ENCODE measurements around the gene CARD11. TPM values are rescaled to one million over a fixed set of nuclear protein-coding genes. Genes with fewer than 3 reads are reported as not detected.

The CARD11 gene
- total RNA-seq, 4 donors from 2014 or later: 0.24 to 0.38 (median 0.29) TPM; not detected in 1

DNA sequence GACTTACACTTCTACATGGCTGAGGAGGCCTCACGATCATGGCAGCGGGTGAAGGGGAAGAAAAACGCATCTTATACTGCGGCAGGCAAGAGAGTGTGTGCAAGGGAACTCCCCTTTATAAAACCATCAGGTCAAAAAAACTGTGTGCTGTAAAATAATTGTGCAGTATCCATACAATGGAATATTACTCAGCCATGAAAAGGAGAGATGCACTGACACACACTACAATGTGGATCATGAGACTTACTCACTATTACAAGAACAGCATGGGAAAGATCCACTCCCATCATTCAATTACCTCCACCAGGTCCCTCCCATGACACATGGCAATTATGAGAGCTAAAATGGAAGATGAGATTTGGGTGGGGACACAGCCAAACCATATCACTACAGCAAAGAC lies 27.2 kb upstream of the CARD11 start:
- TF ChIP-seq POLR2AphosphoS5 (IDR thresholded peaks at IDR 0.05) (no peak), EP300 (IDR thresholded peaks at IDR 0.05) (no peak), POLR2A (IDR thresholded peaks at IDR 0.05) (no peak)
- TF ChIP-seq, protein P1, sequence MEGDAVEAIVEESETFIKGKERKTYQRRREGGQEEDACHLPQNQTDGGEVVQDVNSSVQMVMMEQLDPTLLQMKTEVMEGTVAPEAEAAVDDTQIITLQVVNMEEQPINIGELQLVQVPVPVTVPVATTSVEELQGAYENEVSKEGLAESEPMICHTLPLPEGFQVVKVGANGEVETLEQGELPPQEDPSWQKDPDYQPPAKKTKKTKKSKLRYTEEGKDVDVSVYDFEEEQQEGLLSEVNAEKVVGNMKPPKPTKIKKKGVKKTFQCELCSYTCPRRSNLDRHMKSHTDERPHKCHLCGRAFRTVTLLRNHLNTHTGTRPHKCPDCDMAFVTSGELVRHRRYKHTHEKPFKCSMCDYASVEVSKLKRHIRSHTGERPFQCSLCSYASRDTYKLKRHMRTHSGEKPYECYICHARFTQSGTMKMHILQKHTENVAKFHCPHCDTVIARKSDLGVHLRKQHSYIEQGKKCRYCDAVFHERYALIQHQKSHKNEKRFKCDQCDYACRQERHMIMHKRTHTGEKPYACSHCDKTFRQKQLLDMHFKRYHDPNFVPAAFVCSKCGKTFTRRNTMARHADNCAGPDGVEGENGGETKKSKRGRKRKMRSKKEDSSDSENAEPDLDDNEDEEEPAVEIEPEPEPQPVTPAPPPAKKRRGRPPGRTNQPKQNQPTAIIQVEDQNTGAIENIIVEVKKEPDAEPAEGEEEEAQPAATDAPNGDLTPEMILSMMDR (IDR thresholded peaks at IDR 0.05): no peak
- H3K4me3 ChIP-seq: no peak overlapping the region
- no peak overlapping the region for H3K27ac ChIP-seq
- H3K36me3 ChIP-seq: no peaks in the 10 kb centered on the region
- peaks cover 2% of the 10 kb centered on the region for H3K27me3 ChIP-seq
- DNase-seq (ENCODE audit: low spot score in 2 of 2): no peak
- H3K9me3 ChIP-seq: peaks cover 3% of the 10 kb centered on the region
- 100% methylated on average over 3 of the region's 4 CpGs for WGBS
- H3K4me1 ChIP-seq: no peaks in the 10 kb centered on the region

DNA sequence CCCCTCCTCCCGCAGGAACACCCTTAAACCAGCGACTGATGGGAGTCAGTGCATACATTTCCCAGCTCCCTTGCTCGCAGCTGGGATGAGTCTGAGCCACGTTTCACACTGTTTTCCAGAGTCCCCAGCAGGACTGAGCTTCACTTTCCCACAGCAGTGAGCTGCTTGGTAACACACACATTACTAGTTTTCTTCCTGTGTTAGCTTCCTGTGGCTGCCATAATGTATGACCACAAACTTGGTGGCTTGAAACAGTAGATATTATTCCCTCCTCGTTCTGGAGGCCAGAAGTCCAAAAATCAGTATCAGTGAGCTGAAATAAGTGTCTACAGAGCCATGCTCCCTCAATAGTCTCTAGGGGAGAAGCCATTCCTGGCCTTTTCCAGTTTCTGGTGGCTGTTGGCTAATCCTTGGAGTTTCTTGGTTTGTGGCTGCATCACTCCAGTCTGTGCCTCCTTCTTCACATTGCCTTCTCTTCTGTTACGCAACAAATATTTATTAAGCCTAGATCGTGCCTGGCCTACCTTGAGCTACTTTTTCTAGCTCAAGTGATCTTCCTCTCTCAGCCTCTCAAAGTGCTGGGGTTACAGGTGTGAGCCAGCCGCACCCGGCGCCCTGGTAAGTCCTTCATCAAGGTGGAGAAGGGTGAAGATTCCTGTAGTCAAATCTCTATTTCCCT lies 26.2 kb upstream of the CARD11 start:
- 91% methylated on average over 10 of the region's 10 CpGs for WGBS
- TF ChIP-seq EP300 (IDR thresholded peaks at IDR 0.05): no peak
- no peak for TF ChIP-seq POLR2AphosphoS5 (IDR thresholded peaks at IDR 0.05)
- TF ChIP-seq POLR2A (IDR thresholded peaks at IDR 0.05): no peak
- TF ChIP-seq, protein P1 (IDR thresholded peaks at IDR 0.05): no peak
- no peak for DNase-seq (ENCODE audit: low spot score in 2 of 2)
- Histone ChIP-seq H3K27me3 (peaks cover 5% of the 10 kb centered on the region), H3K9me3 (no peaks in the 10 kb centered on the region), H3K4me3 (no peak overlapping the region), H3K36me3 (no peaks in the 10 kb centered on the region), H3K27ac (no peak overlapping the region), H3K4me1 (no peaks in the 10 kb centered on the region)

DNA sequence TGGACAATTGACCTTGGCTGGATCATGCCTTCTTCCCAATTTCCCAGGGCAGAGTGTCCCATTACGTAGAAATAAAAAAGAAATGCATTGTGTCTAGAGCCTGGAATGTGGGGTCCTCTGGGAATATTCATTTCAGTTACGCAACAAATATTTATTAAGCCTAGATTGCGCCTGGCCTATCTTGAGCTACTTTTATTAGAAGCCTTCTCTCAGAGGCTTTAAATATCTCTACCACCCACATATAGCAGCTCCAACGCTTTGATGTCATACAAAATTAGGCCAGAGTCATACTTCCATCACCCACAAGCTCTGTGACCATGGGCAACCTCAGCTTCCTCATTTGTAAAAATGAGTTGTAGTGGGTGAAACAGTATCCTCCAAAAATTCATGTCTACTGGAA lies 24.9 kb upstream of the CARD11 start:
- TF ChIP-seq EP300 (IDR thresholded peaks at IDR 0.05): no peak
- TF ChIP-seq, protein P1 (IDR thresholded peaks at IDR 0.05): no peak
- TF ChIP-seq POLR2A (IDR thresholded peaks at IDR 0.05): no peak
- TF ChIP-seq POLR2AphosphoS5 (IDR thresholded peaks at IDR 0.05): no peak
- no peak overlapping the region for H3K27ac ChIP-seq
- H3K4me3 ChIP-seq: no peak overlapping the region
- H3K27me3 ChIP-seq: peaks cover 19% of the 10 kb centered on the region
- H3K36me3 ChIP-seq: no peaks in the 10 kb centered on the region
- no peaks in the 10 kb centered on the region for H3K9me3 ChIP-seq
- H3K4me1 ChIP-seq: no peaks in the 10 kb centered on the region
- WGBS: 72% methylated on average over 4 of the region's 4 CpGs
- no peak for DNase-seq (ENCODE audit: low spot score in 2 of 2)

DNA sequence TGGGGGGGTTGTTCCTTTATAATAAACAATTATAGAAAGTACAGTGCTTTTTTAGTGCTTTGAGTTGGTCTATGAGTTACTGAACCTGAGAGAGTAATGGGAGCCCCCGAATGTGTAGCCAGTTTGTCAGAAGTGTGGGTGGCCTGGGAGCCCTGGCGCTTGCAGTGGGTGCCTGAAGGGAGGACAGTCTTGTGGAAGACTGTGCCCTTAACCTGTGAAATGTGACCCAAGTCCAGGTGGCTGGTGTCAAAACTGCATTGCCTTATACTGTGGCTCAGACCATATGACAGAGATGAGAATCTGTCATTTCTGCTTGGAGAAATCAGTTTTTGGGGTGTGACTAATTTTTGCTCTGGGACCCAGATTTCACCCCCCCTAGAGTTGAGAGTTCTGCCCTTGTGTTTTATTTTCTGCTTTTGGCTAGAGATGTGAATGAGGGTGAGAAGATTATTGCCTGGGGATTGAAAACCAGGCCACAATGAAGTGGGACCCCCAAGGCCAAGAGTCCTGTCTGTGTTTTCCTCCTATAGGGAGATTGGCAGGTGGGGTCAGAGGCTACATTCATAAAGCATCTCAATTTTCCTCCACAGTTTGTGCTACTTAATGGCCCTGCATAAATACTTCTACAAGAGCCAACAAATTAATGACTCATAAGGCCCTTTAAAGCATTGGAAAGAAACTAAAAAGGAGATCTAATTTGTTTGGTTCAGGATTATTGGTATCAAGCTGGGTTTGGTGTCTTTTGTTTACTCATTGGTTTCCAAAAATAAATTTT lies 24.1 kb upstream of the CARD11 start:
- TF ChIP-seq POLR2AphosphoS5 (IDR thresholded peaks at IDR 0.05) (no peak), POLR2A (IDR thresholded peaks at IDR 0.05) (no peak), EP300 (IDR thresholded peaks at IDR 0.05) (no peak)
- TF ChIP-seq, protein P1 (IDR thresholded peaks at IDR 0.05): no peak
- H3K27me3 ChIP-seq: peaks cover 22% of the 10 kb centered on the region
- H3K4me1 ChIP-seq: no peaks in the 10 kb centered on the region
- no peak overlapping the region for H3K4me3 ChIP-seq
- no peaks in the 10 kb centered on the region for H3K36me3 ChIP-seq
- no peak for DNase-seq (ENCODE audit: low spot score in 2 of 2)
- WGBS: 88% methylated on average over 2 of the region's 2 CpGs
- H3K27ac ChIP-seq: no peak overlapping the region
- no peaks in the 10 kb centered on the region for H3K9me3 ChIP-seq

DNA sequence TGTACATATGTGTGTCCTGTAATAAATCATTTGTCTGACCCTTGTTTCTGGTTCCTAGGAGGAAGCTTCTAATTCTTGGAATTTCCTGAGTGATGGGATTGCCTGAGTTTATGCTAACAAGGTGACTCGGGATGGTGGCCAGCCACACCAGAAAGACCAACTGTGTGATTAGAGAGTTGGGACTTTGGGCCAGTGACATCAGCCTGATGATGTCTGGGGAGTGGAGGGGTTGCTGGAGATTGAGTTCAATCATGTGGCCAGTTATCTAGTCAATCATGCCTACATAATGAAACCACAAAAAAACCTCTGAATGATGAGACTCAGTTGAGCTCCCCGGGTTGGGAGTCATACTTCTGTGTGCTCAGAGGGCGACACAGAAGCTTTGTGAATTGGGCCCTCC lies 23.5 kb upstream of the CARD11 start:
- no peak for DNase-seq (ENCODE audit: low spot score in 2 of 2)
- peaks cover 22% of the 10 kb centered on the region for H3K27me3 ChIP-seq
- no peak overlapping the region for H3K27ac ChIP-seq
- 69% methylated on average over 3 of the region's 3 CpGs for WGBS
- no peak for TF ChIP-seq POLR2AphosphoS5 (IDR thresholded peaks at IDR 0.05)
- TF ChIP-seq, protein P1 (IDR thresholded peaks at IDR 0.05): no peak
- TF ChIP-seq EP300 (IDR thresholded peaks at IDR 0.05): no peak
- TF ChIP-seq POLR2A (IDR thresholded peaks at IDR 0.05): no peak
- H3K4me1 ChIP-seq: no peaks in the 10 kb centered on the region
- no peaks in the 10 kb centered on the region for H3K36me3 ChIP-seq
- no peak overlapping the region for H3K4me3 ChIP-seq
- no peaks in the 10 kb centered on the region for H3K9me3 ChIP-seq

All from suprapubic skin (tissue), 4 donors.